Activated CD4-positive, alpha-beta T cell treated with anti-CD3 and anti-CD28 coated beads for 4 hours (primary cell): ENCODE measurements around the gene PTTG1IP.
"Not testable (repeated sequence)": the region's sequence is repeated elsewhere in the genome, so short reads cannot be mapped to it uniquely, and the experiment has no call there.

Source experiments
- DNase-seq, 2 donors: peaks; one replicate each; pipeline ENCODE4 v3.0.0-alpha.2; 2020

The PTTG1IP gene

GRCh38 chr21:44879238-44879637 is 5.7 kb upstream of the PTTG1IP start:
- DNase-seq: not testable (repeated sequence)

GRCh38 chr21:44878053-44878982 is 4.8 kb upstream of the PTTG1IP start:
- DNase-seq: no peak

GRCh38 chr21:44876849-44877575 is 3.5 kb upstream of the PTTG1IP start:
- DNase-seq: no peak

- DNase-seq: peak in 1 of 2 donors; percentile 14
Observed at GRCh38 chr21:44875316-44875700, 1.8 kb upstream of the PTTG1IP start.

- peak in 1 of 2 donors; percentile 16 for DNase-seq
Observed at GRCh38 chr21:44874497-44875315, 1.2 kb upstream of the PTTG1IP start.

- DNase-seq: no peak
Observed at GRCh38 chr21:44874240-44874496, 678 bp upstream of the PTTG1IP start.

- no peak for DNase-seq
Observed at GRCh38 chr21:44872649-44873355, 688 bp downstream of the PTTG1IP start.

GRCh38 chr21:44872323-44872648 is 1.2 kb downstream of the PTTG1IP start:
- DNase-seq: no peak

GRCh38 chr21:44871576-44872269 is 1.8 kb downstream of the PTTG1IP start:
- DNase-seq: peak; percentile 33 to 46

GRCh38 chr21:44870748-44871495 is 2.6 kb downstream of the PTTG1IP start:
- DNase-seq: no peak

GRCh38 chr21:44869781-44870747 is 3.4 kb downstream of the PTTG1IP start:
- no peak for DNase-seq

GRCh38 chr21:44868707-44869106 is 4.8 kb downstream of the PTTG1IP start:
- DNase-seq: peak in 1 of 2 donors; percentile 33

GRCh38 chr21:44867999-44868700 is 5.3 kb downstream of the PTTG1IP start:
- DNase-seq: peak; percentile 30 to 33

- no peak for DNase-seq
Observed at GRCh38 chr21:44867464-44867863, 6.0 kb downstream of the PTTG1IP start.

- no peak for DNase-seq
Observed at GRCh38 chr21:44866780-44867179, 6.7 kb downstream of the PTTG1IP start.

- peak in 1 of 2 donors; percentile 21 for DNase-seq
Observed at GRCh38 chr21:44865561-44866280, 7.8 kb downstream of the PTTG1IP start.

GRCh38 chr21:44862869-44863685 is 10.4 kb downstream of the PTTG1IP start:
- DNase-seq: no peak

GRCh38 chr21:44858791-44859190 is 14.7 kb downstream of the PTTG1IP start:
- no peak for DNase-seq
